NCI-H187 (cell line): ENCODE results near the gene ALKAL2.
A peak's percentile ranks its signal among the peaks of the same experiment; 100 is the strongest.

Source experiments
- DNase-seq, 2 experiments: peaks; one replicate each; lab custom pipeline; 2025; lab: John Stamatoyannopoulos, UW

ALKAL2 gene

GRCh38 chr2:271917-272316 is 16.0 kb downstream of the ALKAL2 start:
- no peak for DNase-seq

- no peak for DNase-seq
Observed at GRCh38 chr2:270861-271260, 17.0 kb downstream of the ALKAL2 start.

- no peak for DNase-seq
Observed at GRCh38 chr2:269356-270030, 18.4 kb downstream of the ALKAL2 start.

GRCh38 chr2:268323-268722 is 19.6 kb downstream of the ALKAL2 start:
- DNase-seq = no peak

- peak; percentile 99 to 100 for DNase-seq
Observed at GRCh38 chr2:264493-265468, 23.1 kb downstream of the ALKAL2 start, which contains the start of gene ACP1. Gene ACP1 (plus strand): TSS chr2:264947. CDS start chr2:264965, 18 bp downstream.

- DNase-seq = peak; percentile 48 to 71
Observed at GRCh38 chr2:263774-264492, 24.0 kb downstream of the ALKAL2 start, which contains the start of gene SH3YL1. Gene SH3YL1 (minus strand): TSS chr2:264032. CDS start chr2:263984, 48 bp downstream.

GRCh38 chr2:263022-263738 is 24.7 kb downstream of the ALKAL2 start:
- no peak for DNase-seq

GRCh38 chr2:262117-262516 is 25.8 kb downstream of the ALKAL2 start:
- DNase-seq = no peak

- no peak for DNase-seq
Observed at GRCh38 chr2:260507-261161, 27.3 kb downstream of the ALKAL2 start.

GRCh38 chr2:259789-260331 is 28.0 kb downstream of the ALKAL2 start:
- no peak for DNase-seq

GRCh38 chr2:258933-259332 is 29.0 kb downstream of the ALKAL2 start:
- DNase-seq = no peak

GRCh38 chr2:257842-258241 is 30.0 kb downstream of the ALKAL2 start:
- no peak for DNase-seq

- DNase-seq = no peak
Observed at GRCh38 chr2:257429-257828, 30.5 kb downstream of the ALKAL2 start.

- DNase-seq = no peak
Observed at GRCh38 chr2:256094-256493, 31.8 kb downstream of the ALKAL2 start.

GRCh38 chr2:255195-255594 is 32.7 kb downstream of the ALKAL2 start:
- no peak for DNase-seq

- DNase-seq = peak; percentile 35 to 60
Observed at GRCh38 chr2:254241-254640, 33.6 kb downstream of the ALKAL2 start.

GRCh38 chr2:253202-253638 is 34.7 kb downstream of the ALKAL2 start:
- no peak for DNase-seq

- DNase-seq = no peak
Observed at GRCh38 chr2:252001-252602, 35.8 kb downstream of the ALKAL2 start.

GRCh38 chr2:249538-250042 is 38.3 kb downstream of the ALKAL2 start:
- no peak for DNase-seq

GRCh38 chr2:248724-249123 is 39.2 kb downstream of the ALKAL2 start:
- no peak for DNase-seq
